SK-N-SH treated with all-trans-retinoic acid at 6 μM for 48 hours (cell line): ENCODE measurements around the gene AQP5.

ENCODE experiments used
- OSR1 ChIP-seq: fragments of 250-450 bp; sonication (Bioruptor Pico); IDR thresholded peaks from 2 replicates; pipeline ENCODE4 v1.8.0; 2022; ENCODE audit warnings: moderate library complexity, mild to moderate bottlenecking, inconsistent platforms
- RARB ChIP-seq: fragments of 250-450 bp; sonication (Bioruptor Pico); IDR thresholded peaks from 2 replicates; pipeline ENCODE4 v1.8.0; 2021; ENCODE audit warnings: mild to moderate bottlenecking, moderate library complexity
- ZFP3 ChIP-seq: fragments of 250-450 bp; sonication (Bioruptor Pico); IDR thresholded peaks from 2 replicates; pipeline ENCODE4 v1.5.0; 2020; ENCODE audit warnings: mild to moderate bottlenecking, moderate library complexity
- ZFP30 ChIP-seq: fragments of 450-650 bp; formaldehyde crosslinking; IDR thresholded peaks from 2 replicates; pipeline ENCODE4 v1.5.0; 2022; ENCODE audit warnings: mild to moderate bottlenecking, moderate library complexity
- ZNF70 ChIP-seq: fragments of 450-650 bp; formaldehyde crosslinking; IDR thresholded peaks from 2 replicates; pipeline ENCODE4 v1.5.0; 2020; ENCODE audit warnings: mild to moderate bottlenecking, moderate library complexity
- ZNF8 ChIP-seq: fragments of 450-650 bp; formaldehyde crosslinking; IDR thresholded peaks from 2 replicates; pipeline ENCODE4 v1.5.0; 2020; ENCODE audit warnings: mild to moderate bottlenecking, moderate library complexity
- TF ChIP-seq, protein P1 (sequence below): fragments of 250-450 bp; sonication (Bioruptor Pico); IDR thresholded peaks from 2 replicates; pipeline ENCODE4 v1.8.0; 2020; ENCODE audit warnings: mild to moderate bottlenecking, moderate library complexity, borderline replicate concordance
- TF ChIP-seq, protein P2 (sequence below): fragments of 250-450 bp; sonication (Bioruptor Pico); IDR thresholded peaks from 2 replicates; pipeline ENCODE4 v1.5.1; 2020; ENCODE audit warnings: low read depth, mild to moderate bottlenecking, moderate library complexity

DNA sequence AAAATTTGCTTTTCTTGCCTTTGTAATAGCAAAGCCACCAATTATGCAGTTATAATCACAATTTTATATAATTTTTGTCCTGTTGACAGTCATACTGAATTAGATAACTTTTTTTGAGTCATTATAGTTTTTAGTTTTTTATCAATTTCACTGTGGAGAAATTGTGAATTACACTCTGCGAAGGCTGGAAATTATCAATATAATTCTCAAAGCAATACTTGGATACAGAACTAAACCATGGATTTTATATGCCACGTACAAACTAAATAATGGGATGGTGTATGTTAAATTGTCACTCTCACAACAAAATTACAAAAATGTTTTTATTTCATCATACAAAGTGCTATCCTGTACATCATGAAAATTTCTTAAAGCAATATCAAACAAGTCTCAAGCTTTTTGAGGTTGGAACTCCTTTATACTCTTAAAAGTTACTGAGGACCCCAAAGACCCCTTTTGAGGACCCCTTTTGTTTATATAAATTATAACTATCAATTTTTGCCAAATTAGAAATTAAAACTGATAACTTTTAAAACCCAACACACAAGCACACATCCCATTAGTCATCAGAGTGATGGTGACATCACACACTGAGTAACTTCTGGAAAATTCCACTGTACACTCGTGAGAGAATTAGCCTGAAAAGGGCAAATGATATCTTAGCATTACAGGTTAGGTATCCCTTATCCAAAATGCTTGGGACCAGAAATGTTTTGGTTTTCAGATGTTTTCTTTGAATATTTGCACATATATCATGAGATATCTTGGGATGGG is 31.0 kb upstream of the AQP5 start:
- TF ChIP-seq, protein P1, sequence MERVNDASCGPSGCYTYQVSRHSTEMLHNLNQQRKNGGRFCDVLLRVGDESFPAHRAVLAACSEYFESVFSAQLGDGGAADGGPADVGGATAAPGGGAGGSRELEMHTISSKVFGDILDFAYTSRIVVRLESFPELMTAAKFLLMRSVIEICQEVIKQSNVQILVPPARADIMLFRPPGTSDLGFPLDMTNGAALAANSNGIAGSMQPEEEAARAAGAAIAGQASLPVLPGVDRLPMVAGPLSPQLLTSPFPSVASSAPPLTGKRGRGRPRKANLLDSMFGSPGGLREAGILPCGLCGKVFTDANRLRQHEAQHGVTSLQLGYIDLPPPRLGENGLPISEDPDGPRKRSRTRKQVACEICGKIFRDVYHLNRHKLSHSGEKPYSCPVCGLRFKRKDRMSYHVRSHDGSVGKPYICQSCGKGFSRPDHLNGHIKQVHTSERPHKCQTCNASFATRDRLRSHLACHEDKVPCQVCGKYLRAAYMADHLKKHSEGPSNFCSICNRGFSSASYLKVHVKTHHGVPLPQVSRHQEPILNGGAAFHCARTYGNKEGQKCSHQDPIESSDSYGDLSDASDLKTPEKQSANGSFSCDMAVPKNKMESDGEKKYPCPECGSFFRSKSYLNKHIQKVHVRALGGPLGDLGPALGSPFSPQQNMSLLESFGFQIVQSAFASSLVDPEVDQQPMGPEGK = no peak
- TF ChIP-seq ZFP30 (CRISPR knock-in tag) (no peak), ZNF8 (no peak), RARB (no peak), ZNF70 (no peak), ZFP3 (CRISPR knock-in tag) (no peak), OSR1 (CRISPR knock-in tag) (no peak)
- TF ChIP-seq, protein P2, sequence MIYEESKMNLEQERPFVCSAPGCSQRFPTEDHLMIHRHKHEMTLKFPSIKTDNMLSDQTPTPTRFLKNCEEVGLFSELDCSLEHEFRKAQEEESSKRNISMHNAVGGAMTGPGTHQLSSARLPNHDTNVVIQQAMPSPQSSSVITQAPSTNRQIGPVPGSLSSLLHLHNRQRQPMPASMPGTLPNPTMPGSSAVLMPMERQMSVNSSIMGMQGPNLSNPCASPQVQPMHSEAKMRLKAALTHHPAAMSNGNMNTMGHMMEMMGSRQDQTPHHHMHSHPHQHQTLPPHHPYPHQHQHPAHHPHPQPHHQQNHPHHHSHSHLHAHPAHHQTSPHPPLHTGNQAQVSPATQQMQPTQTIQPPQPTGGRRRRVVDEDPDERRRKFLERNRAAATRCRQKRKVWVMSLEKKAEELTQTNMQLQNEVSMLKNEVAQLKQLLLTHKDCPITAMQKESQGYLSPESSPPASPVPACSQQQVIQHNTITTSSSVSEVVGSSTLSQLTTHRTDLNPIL (CRISPR knock-in tag) = no peak
